ENCODE results near the gene PRPF19. TPM values are rescaled to one million over a fixed set of nuclear protein-coding genes. Genes with fewer than 3 reads are reported as not detected.

Gene PRPF19
- total RNA-seq, 1 experiment from 2014 or later, result 160 TPM

- no peaks in the 10 kb centered on the region for H3K9me3 ChIP-seq (ENCODE audit: insufficient read depth, low read depth)
- H3K27ac ChIP-seq, result no peak overlapping the region
- no TSS peak for BruUV-seq (replicated peaks)
- no peaks in the 10 kb centered on the region for H3K27me3 ChIP-seq (ENCODE audit: insufficient read depth, low read depth)
- no peaks in the 10 kb centered on the region for H3K9me2 ChIP-seq (ENCODE audit: insufficient read depth)
- DNase-seq, result no peak
- H3F3A ChIP-seq (ENCODE audit: insufficient read depth, low read depth), result no peaks in the 10 kb centered on the region
- TF ChIP-seq EZH2 (IDR thresholded peaks at IDR 0.05; ENCODE audit: low read depth) (no peak), CTCF (conservative IDR thresholded peaks at IDR 0.05) (no peak)
- intact Hi-C loops (cut with micrococcal nuclease; ENCODE audit: unreplicated experiment), result no loop called here
- H3K36me3 ChIP-seq (ENCODE audit: low read depth), result no peaks in the 10 kb centered on the region
- POLR2A ChIA-PET (ENCODE audit: unreplicated experiment), result interaction anchor here (0.6 kb wide), 1 partner anchor 40 kb away, joined by 3 read pairs; no protein-coding TSS in a partner anchor
- CTCF ChIA-PET, result no interaction called here
- no peaks in the 10 kb centered on the region for H3K79me2 ChIP-seq (ENCODE audit: low read depth)
- H3K4me3 ChIP-seq, result no peak overlapping the region
- H4K20me1 ChIP-seq (ENCODE audit: insufficient read depth), result no peaks in the 10 kb centered on the region
- H3K4me1 ChIP-seq (replicated peaks; ENCODE audit: insufficient read depth), result no peaks in the 10 kb centered on the region
- H3K4me2 ChIP-seq, result no peak overlapping the region
- no peak overlapping the region for H2AFZ ChIP-seq
Measured at GRCh38 chr11:60953781-60954180, 47.4 kb upstream of the PRPF19 start.

- Histone ChIP-seq H2AFZ (no peak overlapping the region), H4K20me1 (ENCODE audit: insufficient read depth) (no peaks in the 10 kb centered on the region), H3F3A (ENCODE audit: insufficient read depth, low read depth) (no peaks in the 10 kb centered on the region), H3K9me3 (ENCODE audit: insufficient read depth, low read depth) (no peaks in the 10 kb centered on the region), H3K27ac (no peak overlapping the region), H3K79me2 (ENCODE audit: low read depth) (no peaks in the 10 kb centered on the region), H3K36me3 (ENCODE audit: low read depth) (no peaks in the 10 kb centered on the region), H3K27me3 (ENCODE audit: insufficient read depth, low read depth) (no peaks in the 10 kb centered on the region), H3K9me2 (ENCODE audit: insufficient read depth) (no peaks in the 10 kb centered on the region), H3K4me2 (no peak overlapping the region), H3K4me1 (replicated peaks; ENCODE audit: insufficient read depth) (no peaks in the 10 kb centered on the region), H3K4me3 (no peak overlapping the region)
- no peak for DNase-seq
- CTCF ChIA-PET, result no interaction called here
- TF ChIP-seq EZH2 (IDR thresholded peaks at IDR 0.05; ENCODE audit: low read depth) (no peak), CTCF (conservative IDR thresholded peaks at IDR 0.05) (no peak)
- intact Hi-C loops (cut with micrococcal nuclease; ENCODE audit: unreplicated experiment), result no loop called here
- no TSS peak for BruUV-seq (replicated peaks)
- POLR2A ChIA-PET (ENCODE audit: unreplicated experiment), result no interaction called here
Measured at GRCh38 chr11:60952742-60953170, 46.4 kb upstream of the PRPF19 start.

DNA sequence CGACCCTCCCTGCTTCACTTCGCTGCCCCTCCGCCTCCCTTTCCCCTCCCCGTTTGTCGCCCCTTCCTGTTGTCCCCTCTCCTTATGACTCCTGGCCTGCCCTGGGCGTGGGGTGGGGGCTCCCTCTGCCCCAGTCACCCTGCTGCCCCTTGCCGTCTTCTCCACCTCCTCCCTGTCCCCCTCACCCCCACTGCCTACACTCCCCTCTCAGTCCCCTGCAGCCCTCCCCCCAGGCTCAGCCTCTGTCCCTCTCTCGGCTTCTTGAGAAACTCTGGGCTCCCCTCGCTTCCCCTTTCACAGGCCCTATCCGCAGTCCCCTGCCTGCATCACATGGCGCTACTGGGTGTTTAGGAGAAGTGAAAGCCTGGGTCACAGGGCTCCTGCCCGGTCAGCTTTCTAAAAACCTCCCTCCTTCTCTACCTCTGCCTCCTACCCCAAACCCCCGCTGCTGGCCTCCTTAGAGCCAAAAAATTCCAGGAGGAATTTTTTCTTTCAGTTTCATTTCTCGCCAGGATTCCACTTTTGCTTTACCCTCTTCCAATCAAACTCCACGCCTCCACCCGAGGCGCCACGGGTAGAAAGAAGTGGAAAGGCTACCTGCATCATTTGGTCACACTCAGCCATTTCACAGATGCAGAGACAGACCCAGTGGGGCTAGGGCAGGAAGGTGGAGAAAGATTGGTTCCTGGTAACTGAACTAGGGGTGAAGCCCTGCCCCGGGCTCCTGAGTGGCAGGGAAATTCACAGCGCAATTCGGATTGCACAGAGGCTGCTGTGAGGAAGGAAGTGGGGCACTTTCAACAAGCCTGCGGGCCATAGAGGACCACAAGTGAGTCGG lies 45.7 kb upstream of the PRPF19 start, which contains the start of gene SLC15A3:
TSS of gene SLC15A3 (minus strand) at position 273 of the 838 bp plus-strand sequence. CDS start 625 bp downstream, outside the sequence.
- Histone ChIP-seq H3K9me2 (ENCODE audit: insufficient read depth) (no peaks in the 10 kb centered on the region), H3K4me3 (no peak within 1 kb of the TSS), H4K20me1 (ENCODE audit: insufficient read depth) (no peaks in the 10 kb centered on the region), H3K4me2 (peak within 1 kb of the TSS; percentile 21; the same call in 1 of the 2 replicates), H3K27me3 (ENCODE audit: insufficient read depth, low read depth) (no peaks in the 10 kb centered on the region), H3F3A (ENCODE audit: insufficient read depth, low read depth) (no peaks in the 10 kb centered on the region), H3K9me3 (ENCODE audit: insufficient read depth, low read depth) (no peaks in the 10 kb centered on the region), H3K36me3 (ENCODE audit: low read depth) (no peaks in the 10 kb centered on the region), H3K4me1 (replicated peaks; ENCODE audit: insufficient read depth) (no peaks in the 10 kb centered on the region), H3K27ac (no peak within 1 kb of the TSS), H3K79me2 (ENCODE audit: low read depth) (no peaks in the 10 kb centered on the region), H2AFZ (no peak within 1 kb of the TSS)
- no peak for TF ChIP-seq EZH2 (IDR thresholded peaks at IDR 0.05; ENCODE audit: low read depth)
- TF ChIP-seq CTCF (conservative IDR thresholded peaks at IDR 0.05), result no peak
- ChIA-PET CTCF (no interaction called here), POLR2A (ENCODE audit: unreplicated experiment) (no interaction called here)
- intact Hi-C loops (cut with micrococcal nuclease; ENCODE audit: unreplicated experiment), result no loop called here
- no peak for DNase-seq
- no TSS peak for BruUV-seq (replicated peaks)

Measured in PC-9 (cell line).